SU-DHL-6 (cell line): ENCODE results near the gene TRPM2.

Experiments used
- H2AFZ ChIP-seq: fragments of 200-600 bp; sonication (generic); 2 replicates; pipeline ENCODE4 v1.6.1; 2014; ENCODE audit warnings: low read depth, mild to moderate bottlenecking, moderate library complexity, mixed read lengths, antibody characterized with exemption, low read length; ENCODE audit not compliant: severe bottlenecking
- H3F3A ChIP-seq: fragments of 200-600 bp; shearing (Covaris generic); 2 replicates; pipeline ENCODE4 v1.6.0; 2016; ENCODE audit warnings: antibody characterized with exemption, mild to moderate bottlenecking; ENCODE audit not compliant: insufficient read depth
- H3K27ac ChIP-seq: fragments of 200-600 bp; sonication (generic); 2 replicates; pipeline ENCODE4 v1.5.1; 2016; ENCODE audit warnings: low read depth, mild to moderate bottlenecking, low read length, moderate library complexity, mixed read lengths
- H3K27me3 ChIP-seq: fragments of 200-600 bp; sonication (generic), shearing (Covaris generic); 2 replicates; pipeline ENCODE4 v1.6.0; 2014; ENCODE audit warnings: mild to moderate bottlenecking, low read length
- H3K36me3 ChIP-seq: fragments of 200-600 bp; sonication (generic); 2 replicates; pipeline ENCODE4 v1.6.1; 2014; ENCODE audit warnings: mild to moderate bottlenecking, low read length, mixed read lengths
- H3K4me2 ChIP-seq: fragments of 300-600, 200-600 bp; shearing (Covaris generic), sonication (generic); 2 replicates; pipeline ENCODE4 v1.6.0; 2014; ENCODE audit warnings: low read length, low read depth, mild to moderate bottlenecking; ENCODE audit not compliant: poor library complexity, severe bottlenecking
- H3K4me3 ChIP-seq: fragments of 200-600 bp; sonication (generic); 2 replicates; pipeline ENCODE4 v1.5.1; 2014; ENCODE audit warnings: antibody characterized with exemption, low read length, mild to moderate bottlenecking, mixed read lengths; ENCODE audit not compliant: insufficient read depth, poor library complexity, severe bottlenecking
- H3K79me2 ChIP-seq: fragments of 200-600 bp; sonication (generic); 2 replicates; pipeline ENCODE4 v1.6.1; 2014; ENCODE audit warnings: mild to moderate bottlenecking, low read length, moderate library complexity; ENCODE audit not compliant: insufficient read depth
- H3K9ac ChIP-seq: fragments of 200-600 bp; sonication (generic); 2 replicates; pipeline ENCODE4 v1.7.0; 2014; ENCODE audit warnings: mild to moderate bottlenecking, low read length
- H3K9me2 ChIP-seq: fragments of 200-600 bp; sonication (generic); replicated peaks from 2 replicates; pipeline ENCODE4 v1.6.1; 2014; ENCODE audit warnings: low read length; ENCODE audit not compliant: insufficient read depth
- H3K9me3 ChIP-seq: fragments of 200-600 bp; sonication (generic); 2 replicates; pipeline ENCODE4 v1.6.1; 2014; ENCODE audit warnings: low read length, mixed read lengths; ENCODE audit not compliant: insufficient read depth
- H4K20me1 ChIP-seq: fragments of 200-600 bp; sonication (generic); 2 replicates; pipeline ENCODE4 v1.6.1; 2014; ENCODE audit warnings: low read depth, mild to moderate bottlenecking, antibody characterized with exemption, low read length, moderate library complexity, mixed read lengths
- EZH2phosphoT487 ChIP-seq: fragments of 200-600 bp; sonication (generic), shearing (Covaris generic); conservative IDR thresholded peaks from 2 replicates; pipeline ENCODE4 v1.6.1; 2018; ENCODE audit warnings: mild to moderate bottlenecking, antibody characterized with exemption, low read length, moderate library complexity, mixed read lengths
- TF ChIP-seq, protein P1 (sequence below): fragments of 200-600 bp; sonication (generic); IDR thresholded peaks from one replicate; pipeline ENCODE4 v1.5.1; 2017; ENCODE audit warnings: antibody characterized with exemption, mild to moderate bottlenecking, low read length, moderate library complexity; ENCODE audit not compliant: insufficient read depth, poor library complexity, severe bottlenecking

The TRPM2 gene

DNA sequence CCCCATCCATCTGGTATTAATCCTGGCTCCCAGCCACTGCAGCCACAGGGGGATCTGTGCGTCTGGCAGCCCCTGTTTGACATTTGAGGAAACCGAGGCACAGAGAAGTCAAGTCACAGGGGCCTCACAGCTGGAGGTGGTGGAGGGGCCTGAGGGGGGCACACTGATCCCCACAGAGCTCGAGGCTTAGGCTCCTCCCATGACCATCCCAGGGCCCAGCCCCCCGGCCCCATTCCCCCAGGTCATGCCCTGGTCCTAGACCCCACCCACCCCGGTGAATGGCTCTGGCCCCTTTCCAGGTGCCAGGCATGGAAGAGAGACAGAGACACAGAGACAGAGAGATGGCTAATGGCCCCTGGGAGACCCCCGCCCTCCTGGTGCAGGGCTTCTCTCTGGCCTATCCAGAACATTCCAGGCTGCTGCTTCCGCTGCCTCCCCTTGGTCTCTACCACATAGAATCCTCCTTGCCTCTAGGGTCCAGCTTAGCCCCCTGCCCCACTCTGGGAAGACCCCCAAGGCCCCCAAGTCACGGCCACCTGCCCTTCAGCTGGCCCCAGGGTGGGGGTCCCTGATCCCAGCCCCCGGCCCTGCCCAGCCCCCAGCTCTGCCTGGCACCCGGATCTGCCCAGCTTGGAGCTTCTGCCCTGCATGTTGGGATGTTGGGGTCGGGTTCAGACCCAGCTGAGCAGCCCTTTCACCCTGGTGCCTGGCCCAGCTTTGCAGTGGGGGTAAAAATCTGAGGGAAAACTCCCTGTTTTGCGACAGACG lies 72.7 kb downstream of the TRPM2 start:
- Histone ChIP-seq H3K27me3 (no peaks in the 10 kb centered on the region), H4K20me1 (no peaks in the 10 kb centered on the region), H3K9ac (no peak overlapping the region), H3K79me2 (no peaks in the 10 kb centered on the region), H3K9me3 (peaks cover 6% of the 10 kb centered on the region; the same call in 1 of the 2 replicates), H3F3A (no peaks in the 10 kb centered on the region), H3K27ac (no peak overlapping the region), H3K4me3 (no peak overlapping the region), H3K9me2 (no peaks in the 10 kb centered on the region), H2AFZ (no peak overlapping the region), H3K36me3 (no peaks in the 10 kb centered on the region), H3K4me2 (no peak overlapping the region)
- TF ChIP-seq, protein P1, sequence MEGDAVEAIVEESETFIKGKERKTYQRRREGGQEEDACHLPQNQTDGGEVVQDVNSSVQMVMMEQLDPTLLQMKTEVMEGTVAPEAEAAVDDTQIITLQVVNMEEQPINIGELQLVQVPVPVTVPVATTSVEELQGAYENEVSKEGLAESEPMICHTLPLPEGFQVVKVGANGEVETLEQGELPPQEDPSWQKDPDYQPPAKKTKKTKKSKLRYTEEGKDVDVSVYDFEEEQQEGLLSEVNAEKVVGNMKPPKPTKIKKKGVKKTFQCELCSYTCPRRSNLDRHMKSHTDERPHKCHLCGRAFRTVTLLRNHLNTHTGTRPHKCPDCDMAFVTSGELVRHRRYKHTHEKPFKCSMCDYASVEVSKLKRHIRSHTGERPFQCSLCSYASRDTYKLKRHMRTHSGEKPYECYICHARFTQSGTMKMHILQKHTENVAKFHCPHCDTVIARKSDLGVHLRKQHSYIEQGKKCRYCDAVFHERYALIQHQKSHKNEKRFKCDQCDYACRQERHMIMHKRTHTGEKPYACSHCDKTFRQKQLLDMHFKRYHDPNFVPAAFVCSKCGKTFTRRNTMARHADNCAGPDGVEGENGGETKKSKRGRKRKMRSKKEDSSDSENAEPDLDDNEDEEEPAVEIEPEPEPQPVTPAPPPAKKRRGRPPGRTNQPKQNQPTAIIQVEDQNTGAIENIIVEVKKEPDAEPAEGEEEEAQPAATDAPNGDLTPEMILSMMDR = no peak
- TF ChIP-seq EZH2phosphoT487 = no peak

DNA sequence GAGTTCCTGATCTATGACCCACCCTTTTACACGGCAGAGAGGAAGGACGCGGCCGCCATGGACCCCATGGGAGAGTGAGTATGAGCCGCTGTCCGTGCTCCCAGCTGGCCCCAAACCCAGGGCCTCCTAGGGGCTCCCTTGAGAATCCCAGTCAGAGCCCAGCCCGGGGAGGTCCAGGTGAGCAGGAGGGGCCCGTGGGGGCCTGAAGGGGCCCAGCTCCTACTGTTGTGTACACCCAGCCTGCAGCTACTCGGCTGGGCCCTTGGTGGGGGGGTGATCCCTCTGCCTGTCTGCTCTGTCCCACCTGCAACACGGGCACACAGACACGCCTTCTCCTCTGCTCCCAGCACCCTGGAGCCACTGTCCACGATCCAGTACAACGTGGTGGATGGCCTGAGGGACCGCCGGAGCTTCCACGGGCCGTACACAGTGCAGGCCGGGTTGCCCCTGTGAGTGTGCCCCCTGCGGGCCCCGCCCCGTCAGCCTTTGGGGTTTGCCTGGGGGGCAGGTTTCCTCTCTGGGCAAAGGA lies 73.3 kb downstream of the TRPM2 start:
- Histone ChIP-seq H3K9ac (no peak overlapping the region), H4K20me1 (no peaks in the 10 kb centered on the region), H3K9me3 (peaks cover 6% of the 10 kb centered on the region; the same call in 1 of the 2 replicates), H3K4me3 (no peak overlapping the region), H3K27ac (no peak overlapping the region), H3F3A (no peaks in the 10 kb centered on the region), H3K79me2 (no peaks in the 10 kb centered on the region), H3K36me3 (no peaks in the 10 kb centered on the region), H3K4me2 (no peak overlapping the region), H3K27me3 (no peaks in the 10 kb centered on the region), H3K9me2 (no peaks in the 10 kb centered on the region), H2AFZ (no peak overlapping the region)
- TF ChIP-seq, protein P1 = no peak
- no peak for TF ChIP-seq EZH2phosphoT487

DNA sequence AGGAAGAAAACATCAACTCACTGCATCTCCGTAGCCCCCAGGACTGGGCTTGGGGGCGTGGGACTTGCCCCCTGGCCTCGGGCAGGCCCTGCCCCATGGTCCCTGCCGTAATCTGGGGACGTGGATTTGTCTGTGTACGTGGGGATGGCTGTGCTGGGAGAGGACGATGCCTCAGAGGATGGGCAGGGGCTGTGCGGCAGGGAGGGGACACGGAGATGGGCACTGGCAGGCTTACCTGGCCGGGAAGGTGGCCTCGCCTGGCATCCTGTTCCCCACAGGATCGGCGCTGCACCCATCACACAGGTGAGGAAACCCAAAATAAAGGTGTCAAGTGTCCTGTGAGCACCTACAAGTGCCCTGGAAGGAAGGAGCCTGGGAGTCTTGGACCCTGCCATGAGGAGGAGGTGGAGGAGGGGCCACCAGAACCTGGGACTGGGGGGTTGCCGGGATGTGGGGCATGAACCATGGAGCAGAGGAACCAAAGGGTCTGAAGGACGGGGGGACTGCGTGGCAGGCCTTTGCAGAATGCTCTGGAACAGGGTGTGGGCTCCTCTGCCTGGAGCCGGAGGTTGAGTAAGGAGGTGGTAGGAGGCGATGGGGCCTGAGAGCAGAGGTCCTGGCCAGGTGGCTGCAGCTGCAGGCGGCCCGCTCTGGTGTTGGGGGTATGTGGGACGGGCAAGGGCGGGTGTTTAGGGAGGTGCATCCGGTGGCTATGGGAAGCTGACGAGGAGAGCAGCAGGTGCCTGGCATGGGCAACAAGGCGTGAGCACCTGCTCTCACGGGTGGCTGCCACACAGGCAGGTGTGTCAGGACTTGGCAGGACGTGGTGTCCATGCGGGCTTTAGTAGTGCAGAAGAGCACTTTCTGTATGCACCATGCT lies 74.1 kb downstream of the TRPM2 start:
- no peak overlapping the region for H3K4me2 ChIP-seq
- no peak overlapping the region for H3K4me3 ChIP-seq
- H3K79me2 ChIP-seq = no peaks in the 10 kb centered on the region
- TF ChIP-seq EZH2phosphoT487 = no peak
- TF ChIP-seq, protein P1 = no peak
- no peaks in the 10 kb centered on the region for H3K36me3 ChIP-seq
- no peaks in the 10 kb centered on the region for H4K20me1 ChIP-seq
- H3K27ac ChIP-seq = no peak overlapping the region
- H3K27me3 ChIP-seq = no peaks in the 10 kb centered on the region
- H3K9ac ChIP-seq = no peak overlapping the region
- peaks cover 6% of the 10 kb centered on the region; the same call in 1 of the 2 replicates for H3K9me3 ChIP-seq
- H3K9me2 ChIP-seq = no peaks in the 10 kb centered on the region
- H3F3A ChIP-seq = no peaks in the 10 kb centered on the region
- H2AFZ ChIP-seq = no peak overlapping the region
